Measurements from ENCODE around the gene IQSEC1.

Gene IQSEC1

GRCh38 chr3:12979947-12980487, 93.2 kb downstream of the IQSEC1 start:
- DNase-seq = no peak

- DNase-seq = no peak
Measured at GRCh38 chr3:12979151-12979946, 93.9 kb downstream of the IQSEC1 start.

GRCh38 chr3:12978682-12979081, 94.5 kb downstream of the IQSEC1 start:
- DNase-seq = no peak

- DNase-seq = no peak
Measured at GRCh38 chr3:12977117-12977808, 96.0 kb downstream of the IQSEC1 start.

- no peak for DNase-seq
Measured at GRCh38 chr3:12975748-12976522, 97.3 kb downstream of the IQSEC1 start.

GRCh38 chr3:12974819-12975218, 98.4 kb downstream of the IQSEC1 start:
- no peak for DNase-seq

GRCh38 chr3:12974334-12974733, 98.9 kb downstream of the IQSEC1 start:
- no peak for DNase-seq

- no peak for DNase-seq
Measured at GRCh38 chr3:12973827-12974226, 99.4 kb downstream of the IQSEC1 start.

- no peak for DNase-seq
Measured at GRCh38 chr3:12972781-12973702, 100.2 kb downstream of the IQSEC1 start.

- DNase-seq = no peak
Measured at GRCh38 chr3:12972043-12972442, 101.2 kb downstream of the IQSEC1 start.

- DNase-seq = no peak
Measured at GRCh38 chr3:12970684-12971083, 102.5 kb downstream of the IQSEC1 start.

- no peak for DNase-seq
Measured at GRCh38 chr3:12969486-12969885, 103.7 kb downstream of the IQSEC1 start.

- no peak for DNase-seq
Measured at GRCh38 chr3:12968541-12968940, 104.7 kb downstream of the IQSEC1 start.

- DNase-seq = no peak
Measured at GRCh38 chr3:12967606-12968351, 105.5 kb downstream of the IQSEC1 start.

- DNase-seq = no peak
Measured at GRCh38 chr3:12966847-12967605, 106.2 kb downstream of the IQSEC1 start.

- DNase-seq = no peak
Measured at GRCh38 chr3:12965999-12966846, 107.0 kb downstream of the IQSEC1 start.

- DNase-seq = no peak
Measured at GRCh38 chr3:12964711-12965612, 108.3 kb downstream of the IQSEC1 start.

GRCh38 chr3:12963922-12964701, 109.1 kb downstream of the IQSEC1 start:
- no peak for DNase-seq
